ENCODE data around the gene PMIS2.

Gene PMIS2

GRCh38 chr19:35633727-35634440 is 47.9 kb downstream of the PMIS2 start:
- no peak for DNase-seq (ENCODE audit: low read depth)

GRCh38 chr19:35636651-35637050 is 50.7 kb downstream of the PMIS2 start:
- no peak for DNase-seq (ENCODE audit: low read depth)
